Astrocyte of the spinal cord (primary cell): Measurements from ENCODE around the gene ELMO1.

Source experiments
- DNase-seq: peaks from one replicate; pipeline ENCODE4 v3.0.0; 2011; ENCODE audit warnings: low read depth, low spot score
- H3K4me3 ChIP-seq: 2 replicates; pipeline ENCODE4 v1.5.1; 2011; ENCODE audit warnings: low read depth, mild to moderate bottlenecking, low read length, moderate library complexity
- in situ Hi-C: cut with HindIII; loops from 2 replicates; pipeline ENCODE4 v1.10.0; 2017; ENCODE audit warnings: low sequenced_read_pairs
- TF ChIP-seq, protein P1 (sequence below): IDR thresholded peaks from 2 replicates; pipeline ENCODE4 v1.5.1; 2012; ENCODE audit warnings: low read depth, mild to moderate bottlenecking, low read length, inconsistent platforms

ELMO1 gene

DNA sequence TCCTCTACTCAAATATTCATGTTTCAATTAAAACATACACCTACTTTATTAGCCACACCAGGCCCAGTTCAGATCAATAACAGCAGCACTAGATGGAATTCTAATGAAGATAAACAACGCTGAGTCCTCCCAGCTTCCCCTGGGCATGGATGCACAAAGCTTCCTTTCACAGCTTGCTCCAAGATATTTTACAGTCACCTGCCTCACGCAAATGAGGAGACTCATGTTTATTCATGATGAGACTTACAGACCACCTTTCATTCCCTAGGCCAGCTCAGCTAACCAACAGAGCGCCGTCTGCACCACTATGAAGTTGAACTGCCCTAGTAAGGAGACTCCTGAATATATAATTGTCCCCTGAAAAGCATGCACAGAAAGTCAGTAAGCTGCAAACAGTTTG, 441.4 kb downstream of the ELMO1 start:
- in situ Hi-C loops: no loop called here
- TF ChIP-seq, protein P1, sequence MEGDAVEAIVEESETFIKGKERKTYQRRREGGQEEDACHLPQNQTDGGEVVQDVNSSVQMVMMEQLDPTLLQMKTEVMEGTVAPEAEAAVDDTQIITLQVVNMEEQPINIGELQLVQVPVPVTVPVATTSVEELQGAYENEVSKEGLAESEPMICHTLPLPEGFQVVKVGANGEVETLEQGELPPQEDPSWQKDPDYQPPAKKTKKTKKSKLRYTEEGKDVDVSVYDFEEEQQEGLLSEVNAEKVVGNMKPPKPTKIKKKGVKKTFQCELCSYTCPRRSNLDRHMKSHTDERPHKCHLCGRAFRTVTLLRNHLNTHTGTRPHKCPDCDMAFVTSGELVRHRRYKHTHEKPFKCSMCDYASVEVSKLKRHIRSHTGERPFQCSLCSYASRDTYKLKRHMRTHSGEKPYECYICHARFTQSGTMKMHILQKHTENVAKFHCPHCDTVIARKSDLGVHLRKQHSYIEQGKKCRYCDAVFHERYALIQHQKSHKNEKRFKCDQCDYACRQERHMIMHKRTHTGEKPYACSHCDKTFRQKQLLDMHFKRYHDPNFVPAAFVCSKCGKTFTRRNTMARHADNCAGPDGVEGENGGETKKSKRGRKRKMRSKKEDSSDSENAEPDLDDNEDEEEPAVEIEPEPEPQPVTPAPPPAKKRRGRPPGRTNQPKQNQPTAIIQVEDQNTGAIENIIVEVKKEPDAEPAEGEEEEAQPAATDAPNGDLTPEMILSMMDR: no peak
- no peak for DNase-seq
- no peak overlapping the region for H3K4me3 ChIP-seq

DNA sequence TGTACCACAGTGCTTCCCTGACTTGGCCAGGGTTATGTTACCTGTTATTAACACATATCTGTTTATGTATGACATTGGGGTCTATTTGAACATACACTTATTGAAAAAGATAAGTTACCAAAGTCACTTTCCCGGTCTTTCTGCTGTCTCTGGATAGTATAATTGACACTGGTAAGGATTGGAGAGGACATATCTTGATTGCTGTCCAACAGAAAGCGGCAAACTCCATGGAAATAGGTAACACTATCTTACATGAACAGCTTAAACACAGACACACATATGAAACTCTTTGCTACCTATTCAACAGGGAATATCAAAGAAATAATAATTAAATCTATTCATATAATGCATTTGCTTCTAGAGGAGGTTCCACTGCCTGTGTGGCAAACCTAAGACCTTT, 441.9 kb downstream of the ELMO1 start:
- TF ChIP-seq, protein P1: no peak
- no peak overlapping the region for H3K4me3 ChIP-seq
- in situ Hi-C loops: no loop called here
- DNase-seq: no peak

DNA sequence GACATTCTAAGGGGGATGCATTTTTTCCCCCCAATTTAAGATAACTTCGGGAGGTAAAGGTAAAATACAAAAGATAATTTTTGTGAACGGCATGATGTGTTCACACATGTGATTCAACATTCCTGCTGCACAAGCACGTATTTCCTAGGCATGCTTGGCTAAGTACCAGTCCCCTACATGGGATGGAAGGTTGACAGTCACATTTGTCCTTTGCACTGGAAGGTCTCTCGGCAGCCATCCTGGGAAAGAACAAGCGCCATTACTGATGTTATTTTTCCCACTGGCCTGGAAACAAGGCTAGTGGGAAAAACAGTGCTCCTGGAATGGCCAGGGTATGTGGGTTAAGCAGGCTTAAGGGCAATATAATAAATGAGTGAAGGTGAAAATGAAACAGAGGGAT, 448.2 kb downstream of the ELMO1 start:
- DNase-seq: no peak
- in situ Hi-C loops: no loop called here
- H3K4me3 ChIP-seq: no peak overlapping the region
- TF ChIP-seq, protein P1: no peak

DNA sequence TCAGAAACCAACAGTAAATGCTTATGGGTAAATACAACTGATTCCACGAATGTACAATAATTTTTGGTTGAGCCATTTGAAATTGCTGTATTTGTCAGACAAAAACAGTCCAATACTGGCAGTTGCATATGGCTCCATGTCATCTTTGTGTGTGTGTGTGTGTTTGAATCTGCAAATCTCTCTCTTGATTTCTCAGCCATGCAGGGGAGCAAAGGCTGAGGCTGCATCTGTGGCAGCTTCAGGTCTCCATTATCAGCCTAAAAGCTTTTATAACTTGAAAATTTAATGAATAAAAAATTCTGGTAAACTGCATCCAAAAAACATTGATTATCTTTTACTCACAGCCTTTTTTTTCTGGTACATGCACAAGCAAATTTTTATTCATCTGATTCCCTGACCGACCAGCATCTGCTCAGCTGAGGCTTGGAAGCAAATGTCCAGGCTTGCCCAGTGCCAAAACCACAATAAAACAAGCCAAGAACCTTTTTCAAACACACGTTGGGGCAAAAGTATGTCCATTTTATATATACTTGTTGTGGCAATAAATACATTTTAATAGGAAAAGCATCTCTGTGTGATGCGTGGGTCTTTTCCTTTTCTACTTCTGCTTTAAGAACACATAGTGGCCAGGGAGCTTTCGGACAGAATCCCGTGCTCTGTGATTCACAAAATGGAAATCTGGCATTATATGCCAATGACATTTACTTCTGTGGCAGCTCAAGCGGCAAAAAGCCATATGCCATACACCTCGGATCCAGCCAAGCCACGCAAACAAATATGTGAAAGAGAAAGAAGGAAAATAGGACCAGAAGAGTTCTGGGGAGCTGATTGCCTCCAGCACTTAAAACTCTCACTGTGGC, 448.8 kb downstream of the ELMO1 start:
- DNase-seq: peak; percentile 14
- in situ Hi-C loops: no loop called here

DNA sequence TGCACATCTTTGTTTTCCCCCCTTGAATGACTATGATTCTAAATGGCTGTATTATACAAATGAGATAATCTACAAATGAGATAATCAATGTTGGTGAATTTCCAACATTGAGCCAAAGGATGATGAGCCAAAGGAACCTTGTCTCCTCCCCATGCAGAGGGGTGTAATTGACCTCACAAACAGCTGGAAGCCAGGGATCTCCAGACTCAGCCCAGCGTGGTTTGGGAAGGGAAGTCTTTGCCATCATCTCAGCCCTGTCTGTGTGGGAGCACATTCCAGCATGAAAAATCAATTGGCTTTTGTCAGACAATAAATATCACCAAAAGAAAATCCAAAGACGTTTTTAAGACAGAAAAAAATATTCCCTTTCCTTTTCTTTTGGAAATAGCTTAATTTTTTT, 452.9 kb downstream of the ELMO1 start:
- no peak for DNase-seq
- H3K4me3 ChIP-seq: no peak overlapping the region
- in situ Hi-C loops: no loop called here
- TF ChIP-seq, protein P1: no peak

More for the DNA sequence above, 448.8 kb downstream of the ELMO1 start:
- TF ChIP-seq, protein P1: no peak
- no peak overlapping the region for H3K4me3 ChIP-seq

DNA sequence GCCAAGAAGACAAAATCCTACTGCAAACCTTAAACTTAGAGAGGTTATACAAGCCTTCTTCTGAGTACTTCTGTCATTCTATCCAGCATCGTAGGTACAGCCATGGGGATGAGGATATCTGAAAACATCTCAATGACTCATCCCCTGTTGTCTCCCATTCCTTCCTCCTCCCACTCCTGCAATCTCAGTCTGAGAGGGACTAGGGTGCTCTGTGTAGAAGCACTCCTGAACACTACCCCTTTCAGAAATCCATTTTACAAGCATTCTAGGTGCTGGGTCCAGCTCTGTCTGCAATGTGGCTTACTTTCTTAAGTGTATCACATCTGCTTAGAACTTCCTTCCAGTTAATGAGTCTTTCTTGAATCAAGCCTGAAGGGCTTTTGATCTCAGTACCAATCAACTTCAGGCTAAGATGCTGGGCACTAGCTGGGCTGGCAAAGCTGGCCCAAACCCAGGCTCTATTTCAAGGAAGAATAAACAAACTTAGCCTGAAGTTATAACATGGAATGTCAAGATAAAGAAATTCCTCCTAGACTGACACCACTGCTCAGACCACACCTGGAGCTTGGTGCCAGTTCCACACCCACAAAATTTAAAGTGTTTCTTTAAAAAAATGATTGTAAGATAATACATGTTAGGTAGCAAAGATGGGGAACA, 454.1 kb downstream of the ELMO1 start:
- no peak for DNase-seq
- TF ChIP-seq, protein P1: no peak
- H3K4me3 ChIP-seq: no peak overlapping the region
- in situ Hi-C loops: no loop called here
